HAP-1 (cell line): ENCODE data around the gene RNF38.
"Not testable (repeated sequence)": the region's sequence is repeated elsewhere in the genome, so short reads cannot be mapped to it uniquely, and the experiment has no call there.

Experiments
- DNase-seq, 2 experiments: peaks; one replicate each; pipeline ENCODE4 v3.0.0-alpha.2; 2016 to 2020; ENCODE audit warnings: low spot score in 2 of 2
- H3K27me3 ChIP-seq: fragments of 250-450 bp; sonication (Bioruptor Pico); 2 replicates; pipeline ENCODE4 v1.5.1; 2020; ENCODE audit warnings: low read depth, mild to moderate bottlenecking, moderate library complexity
- H3K36me3 ChIP-seq: fragments of 250-450 bp; sonication (Bioruptor Pico); replicated peaks from 2 replicates; pipeline ENCODE4 v1.5.1; 2020; ENCODE audit warnings: mild to moderate bottlenecking
- H3K4me1 ChIP-seq: fragments of 250-450 bp; sonication (Bioruptor Pico); 2 replicates; pipeline ENCODE4 v1.5.1; 2020; ENCODE audit warnings: mild to moderate bottlenecking
- H3K4me3 ChIP-seq: fragments of 250-450 bp; sonication (Bioruptor Pico); 2 replicates; pipeline ENCODE4 v1.5.1; 2020; ENCODE audit warnings: mild to moderate bottlenecking, moderate library complexity
- H3K9me3 ChIP-seq: fragments of 250-450 bp; sonication (Bioruptor Pico); 2 replicates; pipeline ENCODE4 v1.5.1; 2020; ENCODE audit warnings: mild to moderate bottlenecking, moderate library complexity
- in situ Hi-C: fragments of 300-500 bp; cut with MboI; formaldehyde crosslinking; loops from 3 replicates; pipeline ENCODE4 v1.14.3; 2020; ENCODE audit warnings: low sequenced_read_pairs, inconsistent platforms, mixed read lengths

The RNF38 gene

GRCh38 chr9:36341936-36342577 lies 58.0 kb downstream of the RNF38 start:
- Histone ChIP-seq H3K27me3 (no peaks in the 10 kb centered on the region), H3K4me3 (no peak overlapping the region), H3K36me3 (peaks cover 50% of the 10 kb centered on the region), H3K4me1 (no peaks in the 10 kb centered on the region), H3K9me3 (no peaks in the 10 kb centered on the region)
- in situ Hi-C loops = no loop called here
- no peak for DNase-seq

GRCh38 chr9:36337865-36338264 lies 62.2 kb downstream of the RNF38 start:
- no peaks in the 10 kb centered on the region for H3K4me1 ChIP-seq
- DNase-seq = no peak
- no peaks in the 10 kb centered on the region for H3K9me3 ChIP-seq
- no peak overlapping the region for H3K4me3 ChIP-seq
- H3K36me3 ChIP-seq = peaks cover 32% of the 10 kb centered on the region
- H3K27me3 ChIP-seq = no peaks in the 10 kb centered on the region
- in situ Hi-C loops = no loop called here

- Histone ChIP-seq H3K4me1 (no peaks in the 10 kb centered on the region), H3K4me3 (no peak overlapping the region), H3K36me3 (peaks cover 25% of the 10 kb centered on the region), H3K9me3 (no peaks in the 10 kb centered on the region), H3K27me3 (no peaks in the 10 kb centered on the region)
- no peak for DNase-seq
- in situ Hi-C loops = no loop called here
These were observed 63.1 kb downstream of the RNF38 start for GRCh38 chr9:36337002-36337401.

- in situ Hi-C loops = no loop called here
These were observed 63.8 kb downstream of the RNF38 start for GRCh38 chr9:36336131-36336907.

GRCh38 chr9:36332006-36332405 lies 68.1 kb downstream of the RNF38 start:
- H3K4me3 ChIP-seq = no peak overlapping the region
- no peaks in the 10 kb centered on the region for H3K27me3 ChIP-seq
- no peak for DNase-seq
- in situ Hi-C loops = no loop called here
- no peaks in the 10 kb centered on the region; the same call in 1 of the 2 replicates for H3K36me3 ChIP-seq
- H3K4me1 ChIP-seq = no peaks in the 10 kb centered on the region
- H3K9me3 ChIP-seq = no peaks in the 10 kb centered on the region

More at GRCh38 chr9:36336131-36336907, 63.8 kb downstream of the RNF38 start:
- H3K27me3 ChIP-seq = no peaks in the 10 kb centered on the region
- no peaks in the 10 kb centered on the region for H3K9me3 ChIP-seq
- H3K4me1 ChIP-seq = no peaks in the 10 kb centered on the region
- H3K36me3 ChIP-seq = peaks cover 23% of the 10 kb centered on the region
- no peak overlapping the region for H3K4me3 ChIP-seq
- DNase-seq = no peak

- Histone ChIP-seq H3K36me3 (no peaks in the 10 kb centered on the region), H3K4me1 (no peaks in the 10 kb centered on the region), H3K27me3 (no peaks in the 10 kb centered on the region), H3K9me3 (no peaks in the 10 kb centered on the region), H3K4me3 (no peak overlapping the region)
- in situ Hi-C loops = no loop called here
- DNase-seq = peak; percentile 70 to 81
These were observed 71.2 kb downstream of the RNF38 start for GRCh38 chr9:36328798-36329411.

- in situ Hi-C loops = no loop called here
- no peaks in the 10 kb centered on the region for H3K4me1 ChIP-seq
- DNase-seq = no peak
- H3K4me3 ChIP-seq = no peak overlapping the region
- no peaks in the 10 kb centered on the region for H3K36me3 ChIP-seq
- H3K9me3 ChIP-seq = no peaks in the 10 kb centered on the region
- no peaks in the 10 kb centered on the region for H3K27me3 ChIP-seq
These were observed 74.8 kb downstream of the RNF38 start for GRCh38 chr9:36325081-36325828.

GRCh38 chr9:36323926-36324325 lies 76.1 kb downstream of the RNF38 start:
- Histone ChIP-seq H3K9me3 (no peaks in the 10 kb centered on the region), H3K27me3 (no peaks in the 10 kb centered on the region), H3K36me3 (no peaks in the 10 kb centered on the region), H3K4me3 (no peak overlapping the region), H3K4me1 (no peaks in the 10 kb centered on the region)
- no peak for DNase-seq
- in situ Hi-C loops = no loop called here

GRCh38 chr9:36322462-36322861 lies 77.6 kb downstream of the RNF38 start:
- Histone ChIP-seq H3K4me3 (no peak overlapping the region), H3K27me3 (no peaks in the 10 kb centered on the region), H3K36me3 (no peaks in the 10 kb centered on the region), H3K9me3 (no peaks in the 10 kb centered on the region), H3K4me1 (no peaks in the 10 kb centered on the region)
- in situ Hi-C loops = no loop called here
- DNase-seq = no peak

- H3K9me3 ChIP-seq, H3K27me3 ChIP-seq, in situ Hi-C loops, H3K4me3 ChIP-seq, H3K4me1 ChIP-seq, H3K36me3 ChIP-seq, DNase-seq: not testable (repeated sequence)
These were observed 78.2 kb downstream of the RNF38 start for GRCh38 chr9:36321903-36322302.

- Histone ChIP-seq H3K36me3 (no peaks in the 10 kb centered on the region), H3K4me3 (no peak overlapping the region), H3K27me3 (no peaks in the 10 kb centered on the region), H3K4me1 (no peaks in the 10 kb centered on the region), H3K9me3 (no peaks in the 10 kb centered on the region)
- in situ Hi-C loops = no loop called here
- DNase-seq = no peak
These were observed 79.6 kb downstream of the RNF38 start for GRCh38 chr9:36320466-36320865.

GRCh38 chr9:36319806-36320205 lies 80.3 kb downstream of the RNF38 start:
- Histone ChIP-seq H3K36me3 (no peaks in the 10 kb centered on the region), H3K9me3 (no peaks in the 10 kb centered on the region), H3K4me1 (peaks cover 2% of the 10 kb centered on the region), H3K4me3 (no peak overlapping the region), H3K27me3 (no peaks in the 10 kb centered on the region)
- in situ Hi-C loops = no loop called here
- DNase-seq = no peak

GRCh38 chr9:36319183-36319582 lies 80.9 kb downstream of the RNF38 start:
- Histone ChIP-seq H3K36me3 (no peaks in the 10 kb centered on the region), H3K27me3 (no peaks in the 10 kb centered on the region), H3K4me1 (peaks cover 3% of the 10 kb centered on the region), H3K4me3 (no peak overlapping the region), H3K9me3 (no peaks in the 10 kb centered on the region)
- DNase-seq = no peak
- in situ Hi-C loops = no loop called here
